Activated T-cell treated with anti-CD3 and anti-CD28 coated beads, Interleukin-2, amount 50 U/mL, for 1 hour (primary cell): ENCODE data around the gene SARM1.
A peak's percentile ranks its signal among the peaks of the same experiment; 100 is the strongest.
"Not testable (repeated sequence)": the region's sequence is repeated elsewhere in the genome, so short reads cannot be mapped to it uniquely, and the experiment has no call there.

Experiments
- DNase-seq: peaks from one replicate; pipeline ENCODE4 v3.0.0-alpha.2; 2020

Gene SARM1

GRCh38 chr17:28397275-28397674 lies 25.8 kb downstream of the SARM1 start:
- no peak for DNase-seq

- DNase-seq: no peak
Measured at GRCh38 chr17:28397687-28398279, 26.3 kb downstream of the SARM1 start.

GRCh38 chr17:28398280-28398981 lies 26.9 kb downstream of the SARM1 start:
- DNase-seq: no peak

- no peak for DNase-seq
Measured at GRCh38 chr17:28399808-28400207, 28.3 kb downstream of the SARM1 start.

- DNase-seq: no peak
Measured at GRCh38 chr17:28402224-28402630, 30.7 kb downstream of the SARM1 start.

- no peak for DNase-seq
Measured at GRCh38 chr17:28402844-28403243, 31.4 kb downstream of the SARM1 start.

GRCh38 chr17:28404007-28404406 lies 32.5 kb downstream of the SARM1 start:
- no peak for DNase-seq

GRCh38 chr17:28404461-28404811 lies 32.9 kb downstream of the SARM1 start:
- no peak for DNase-seq

- no peak for DNase-seq
Measured at GRCh38 chr17:28404812-28405570, 33.5 kb downstream of the SARM1 start.

GRCh38 chr17:28405632-28406472 lies 34.4 kb downstream of the SARM1 start, which contains the start of gene SLC46A1:
TSS of gene SLC46A1 (minus strand) at chr17:28406212. CDS start at chr17:28406114, 98 bp downstream.
- peak; percentile 44 for DNase-seq

GRCh38 chr17:28406473-28406814 lies 35.0 kb downstream of the SARM1 start:
- DNase-seq: no peak

GRCh38 chr17:28407130-28407973 lies 35.9 kb downstream of the SARM1 start:
- no peak for DNase-seq

- DNase-seq: no peak
Measured at GRCh38 chr17:28407974-28408306, 36.4 kb downstream of the SARM1 start.

- DNase-seq: no peak
Measured at GRCh38 chr17:28412099-28412498, 40.6 kb downstream of the SARM1 start.

GRCh38 chr17:28413804-28414203 lies 42.3 kb downstream of the SARM1 start:
- DNase-seq: no peak

GRCh38 chr17:28415886-28416285 lies 44.4 kb downstream of the SARM1 start:
- no peak for DNase-seq

- DNase-seq: peak; percentile 43
Measured at GRCh38 chr17:28416703-28417311, 45.3 kb downstream of the SARM1 start.

GRCh38 chr17:28421787-28422305 lies 50.4 kb downstream of the SARM1 start:
- no peak for DNase-seq

GRCh38 chr17:28425206-28425605 lies 53.7 kb downstream of the SARM1 start:
- no peak for DNase-seq

GRCh38 chr17:28426081-28426519 lies 54.6 kb downstream of the SARM1 start:
- no peak for DNase-seq

GRCh38 chr17:28427371-28427770 lies 55.9 kb downstream of the SARM1 start:
- no peak for DNase-seq

GRCh38 chr17:28427982-28428381 lies 56.5 kb downstream of the SARM1 start:
- not testable (repeated sequence) for DNase-seq
